HT-29 (cell line): ENCODE results near the gene GIGYF1. TPM values are rescaled to one million over a fixed set of nuclear protein-coding genes. Genes with fewer than 3 reads are reported as not detected.
"Not testable (repeated sequence)": the region's sequence is repeated elsewhere in the genome, so short reads cannot be mapped to it uniquely, and the experiment has no call there.

Experiments
- DNase-seq: peaks from one replicate; pipeline ENCODE4 v3.0.0-alpha.2; 2015; ENCODE audit warnings: low spot score
- total RNA-seq: library from RNA; depleted of rRNA; stranded (reverse); fragments of >200 nt; shearing (Covaris generic); gene quantifications from 2 replicates; pipeline ENCODE4 v1.2.3, GENCODE V29; 2014

The GIGYF1 gene
- total RNA-seq, 1 experiment from 2014 or later, result 46.9 TPM

GRCh38 chr7:100673302-100673941, 20.6 kb downstream of the GIGYF1 start, which contains the start of gene GNB2:
Gene GNB2 (plus strand): TSS chr7:100673740. CDS start chr7:100676266, 2,526 bp downstream.
- peak; percentile 100 for DNase-seq

- no peak for DNase-seq
Measured at GRCh38 chr7:100671353-100672327, 22.4 kb downstream of the GIGYF1 start.

- DNase-seq, result no peak
Measured at GRCh38 chr7:100670074-100670473, 24.0 kb downstream of the GIGYF1 start.

- DNase-seq, result not testable (repeated sequence)
Measured at GRCh38 chr7:100669106-100669505, 24.9 kb downstream of the GIGYF1 start.

- DNase-seq, result no peak
Measured at GRCh38 chr7:100668069-100668449, 26.0 kb downstream of the GIGYF1 start.

GRCh38 chr7:100667331-100668068, 26.6 kb downstream of the GIGYF1 start:
- no peak for DNase-seq

GRCh38 chr7:100665168-100665726, 28.8 kb downstream of the GIGYF1 start:
- DNase-seq, result no peak

GRCh38 chr7:100662194-100662776, 31.8 kb downstream of the GIGYF1 start:
- DNase-seq, result not testable (repeated sequence)

GRCh38 chr7:100655908-100656674, 38.0 kb downstream of the GIGYF1 start, which contains the start of gene ACTL6B:
Gene ACTL6B (minus strand): TSS chr7:100656448. CDS start chr7:100656354, 94 bp downstream.
- no peak for DNase-seq

- DNase-seq, result no peak
Measured at GRCh38 chr7:100654908-100655831, 38.9 kb downstream of the GIGYF1 start.

- no peak for DNase-seq
Measured at GRCh38 chr7:100649826-100650565, 44.1 kb downstream of the GIGYF1 start.

- peak; percentile 58 for DNase-seq
Measured at GRCh38 chr7:100642534-100642907, 51.5 kb downstream of the GIGYF1 start.

GRCh38 chr7:100641860-100642533, 52.1 kb downstream of the GIGYF1 start:
- no peak for DNase-seq

GRCh38 chr7:100641463-100641859, 52.6 kb downstream of the GIGYF1 start, which contains the start of gene TFR2:
Gene TFR2 (minus strand): TSS chr7:100641552. CDS start chr7:100641509, 43 bp downstream.
- DNase-seq, result no peak

- DNase-seq, result no peak
Measured at GRCh38 chr7:100640517-100641440, 53.3 kb downstream of the GIGYF1 start.

GRCh38 chr7:100639995-100640516, 54.0 kb downstream of the GIGYF1 start:
- no peak for DNase-seq
